GM23338 (cell line): ENCODE data around the gene DESI2. TPM values are rescaled to one million over a fixed set of nuclear protein-coding genes. Genes with fewer than 3 reads are reported as not detected.

ENCODE experiments used
- ATAC-seq: fragments of 200-7000 bp; cut with Tn5 transposase; 3 replicates; pipeline ENCODE4 v1.9.1; 2020
- DNase-seq: peaks from one replicate; pipeline ENCODE4 v3.0.0-alpha.2; 2015; ENCODE audit warnings: low spot score
- H2AFZ ChIP-seq: fragments of 200-600 bp; sonication (generic); 2 replicates; pipeline ENCODE4 v1.8.0; 2016; ENCODE audit warnings: antibody characterized with exemption, mild to moderate bottlenecking, moderate library complexity
- H3F3A ChIP-seq: fragments of 200-600 bp; sonication (generic); replicated peaks from 2 replicates; pipeline ENCODE4 v1.8.0; 2017; ENCODE audit warnings: antibody characterized with exemption, mixed run types, low read depth
- H3K27ac ChIP-seq: fragments of 200-600 bp; sonication (generic); 2 replicates; pipeline ENCODE4 v1.6.1; 2016; ENCODE audit warnings: low read depth
- H3K27me3 ChIP-seq: fragments of 200-600 bp; sonication (generic); 2 replicates; pipeline ENCODE4 v1.8.0; 2016; ENCODE audit warnings: mild to moderate bottlenecking, mixed run types, moderate library complexity; ENCODE audit not compliant: insufficient read depth
- H3K36me3 ChIP-seq: fragments of 200-600 bp; sonication (generic); 2 replicates; pipeline ENCODE4 v1.8.0; 2016; ENCODE audit warnings: mild to moderate bottlenecking; ENCODE audit not compliant: insufficient read depth
- H3K4me1 ChIP-seq: fragments of 200-600 bp; sonication (generic); 2 replicates; pipeline ENCODE4 v1.8.0; 2016; ENCODE audit warnings: mild to moderate bottlenecking, moderate library complexity; ENCODE audit not compliant: insufficient read depth
- H3K4me2 ChIP-seq: fragments of 200-600 bp; sonication (generic); 2 replicates; pipeline ENCODE4 v1.7.1; 2017; ENCODE audit warnings: mixed run types
- H3K4me3 ChIP-seq: fragments of 200-600 bp; sonication (generic); 2 replicates; pipeline ENCODE4 v1.6.1; 2016; ENCODE audit warnings: mixed run types
- H3K79me2 ChIP-seq: fragments of 200-600 bp; sonication (generic); replicated peaks from 2 replicates; pipeline ENCODE4 v1.8.0; 2017; ENCODE audit warnings: mild to moderate bottlenecking; ENCODE audit not compliant: insufficient read depth
- H3K9me2 ChIP-seq: fragments of 200-600 bp; sonication (generic); 2 replicates; pipeline ENCODE4 v1.8.0; 2017; ENCODE audit not compliant: insufficient read depth
- H4K20me1 ChIP-seq: fragments of 200-600 bp; sonication (generic); replicated peaks from 2 replicates; pipeline ENCODE4 v1.8.0; 2017; ENCODE audit warnings: mild to moderate bottlenecking; ENCODE audit not compliant: insufficient read depth
- H3K27ac Mint-ChIP-seq: 2 replicates; pipeline ENCODE4 v1.8.0; 2020; ENCODE audit warnings: inconsistent platforms, mild to moderate bottlenecking, moderate library complexity, mixed read lengths
- H3K27me3 Mint-ChIP-seq: 3 replicates; pipeline ENCODE4 v1.8.0; 2022; ENCODE audit warnings: low read depth, mild to moderate bottlenecking, moderate library complexity, mixed read lengths, inconsistent platforms; ENCODE audit not compliant: insufficient read depth, poor library complexity
- H3K36me3 Mint-ChIP-seq: 3 replicates; pipeline ENCODE4 v1.8.0; 2021; ENCODE audit warnings: low read depth, mild to moderate bottlenecking, inconsistent platforms, moderate library complexity, mixed read lengths
- H3K4me1 Mint-ChIP-seq: 3 replicates; pipeline ENCODE4 v1.8.0; 2020; ENCODE audit warnings: mild to moderate bottlenecking, inconsistent platforms, mixed read lengths
- H3K4me3 Mint-ChIP-seq: 3 replicates; pipeline ENCODE4 v1.8.0; 2021; ENCODE audit warnings: moderate library complexity, mild to moderate bottlenecking, inconsistent platforms, mixed read lengths
- H3K9me3 Mint-ChIP-seq: 3 replicates; pipeline ENCODE4 v1.8.0; 2020; ENCODE audit warnings: moderate library complexity, mild to moderate bottlenecking, inconsistent platforms, mixed read lengths
- CREB1 ChIP-seq: fragments of 250-450 bp; sonication (Bioruptor Pico); IDR thresholded peaks from 2 replicates; pipeline ENCODE4 v1.5.0; 2020; ENCODE audit warnings: low read depth, mild to moderate bottlenecking, moderate library complexity
- CTCF ChIP-seq, 2 experiments: fragments of 200-600 bp in 1 of 2; sonication (generic) in 1 of 2; conservative IDR thresholded peaks; 2 replicates each; pipeline versions ENCODE4 v1.5.1 to v1.6.1; 2016 to 2017; ENCODE audit warnings: antibody characterized with exemption in 2 of 2, low read depth in 2 of 2, mild to moderate bottlenecking in 2 of 2, moderate library complexity in 1 of 2
- ETS1 ChIP-seq: IDR thresholded peaks from 2 replicates; pipeline ENCODE4 v1.6.1; 2016; ENCODE audit warnings: antibody characterized with exemption
- EZH2 ChIP-seq: fragments of 200-600 bp; sonication (generic); IDR thresholded peaks from one replicate; pipeline ENCODE4 v1.8.0; 2017; ENCODE audit warnings: antibody characterized with exemption, mild to moderate bottlenecking, low read depth; ENCODE audit not compliant: unreplicated experiment
- EZH2phosphoT487 ChIP-seq: fragments of 200-600 bp; sonication (generic); IDR thresholded peaks from one replicate; pipeline ENCODE4 v1.8.1; 2018; ENCODE audit warnings: antibody characterized with exemption; ENCODE audit not compliant: unreplicated experiment
- JUNB ChIP-seq: IDR thresholded peaks from one replicate; pipeline ENCODE4 v1.6.1; 2016; ENCODE audit warnings: antibody characterized with exemption; ENCODE audit not compliant: unreplicated experiment
- NANOG ChIP-seq: IDR thresholded peaks from 2 replicates; pipeline ENCODE4 v1.6.1; 2016; ENCODE audit warnings: antibody characterized with exemption, borderline replicate concordance
- POLR2AphosphoS5 ChIP-seq: IDR thresholded peaks from 2 replicates; pipeline ENCODE4 v1.6.1; 2016; ENCODE audit warnings: antibody characterized with exemption, low read depth
- REST ChIP-seq: IDR thresholded peaks from one replicate; pipeline ENCODE4 v1.6.1; 2018; ENCODE audit warnings: antibody characterized with exemption; ENCODE audit not compliant: unreplicated experiment
- STAT1 ChIP-seq: IDR thresholded peaks from one replicate; pipeline ENCODE4 v1.6.1; 2016; ENCODE audit warnings: antibody characterized with exemption; ENCODE audit not compliant: unreplicated experiment
- ZNF114 ChIP-seq: fragments of 250-450 bp; sonication (Bioruptor Pico); IDR thresholded peaks from 2 replicates; pipeline ENCODE4 v1.5.0; 2020; ENCODE audit warnings: mild to moderate bottlenecking, moderate library complexity
- polyA plus RNA-seq: library from polyadenylated mRNA; unstranded; fragments of >200 nt; fragmentation: Nextera tagmentation; extraction: Ambion mirVana; gene quantifications from 2 replicates; pipeline ENCODE4 v1.2.1, GENCODE V29; 2016
- total RNA-seq: library from RNA; depleted of rRNA; stranded (reverse); fragments of >200 nt; shearing (Covaris generic); gene quantifications from 2 replicates; pipeline ENCODE4 v1.2.3, GENCODE V29; 2014

The DESI2 gene
- total and polyA plus RNA-seq, 2 experiments from 2014 or later = 145 TPM

- Histone ChIP-seq H3K4me3 (no peak overlapping the region), H3K4me1 (peaks cover 23% of the 10 kb centered on the region), H3K36me3 (no peaks in the 10 kb centered on the region; the same call in 1 of the 2 replicates), H3K4me2 (no peak overlapping the region), H3K27me3 (peaks cover 34% of the 10 kb centered on the region), H4K20me1 (no peaks in the 10 kb centered on the region), H3K27ac (no peak overlapping the region), H3K79me2 (no peaks in the 10 kb centered on the region), H2AFZ (no peak overlapping the region), H3K9me2 (no peaks in the 10 kb centered on the region), H3F3A (peaks cover 10% of the 10 kb centered on the region; the same call in 1 of the 2 replicates)
- H3K9me3 Mint-ChIP-seq = peaks cover 17% of the 10 kb centered on the region
- TF ChIP-seq POLR2AphosphoS5 (no peak), NANOG (no peak), ETS1 (no peak), STAT1 (no peak), JUNB (no peak), EZH2phosphoT487 (no peak), CREB1 (no peak), EZH2 (no peak), CTCF (conservative IDR thresholded peaks at IDR 0.05; ENCODE audit: low read depth in 2 of 2) (no peak), REST (no peak), ZNF114 (no peak)
- H3K36me3 Mint-ChIP-seq = peaks cover 19% of the 10 kb centered on the region
- DNase-seq = no peak
- no peak overlapping the region for H3K27ac Mint-ChIP-seq
- no peak for ATAC-seq
- H3K4me1 Mint-ChIP-seq = peaks cover 31% of the 10 kb centered on the region
- peaks cover 31% of the 10 kb centered on the region for H3K27me3 Mint-ChIP-seq
- peak overlapping the region; percentile 74; the same call in 2 of the 3 replicates for H3K4me3 Mint-ChIP-seq
Observed at GRCh38 chr1:244731651-244732050, 78.7 kb downstream of the DESI2 start.
